HepG2 (cell line): ENCODE results near the gene THPO. TPM values are rescaled to one million over a fixed set of nuclear protein-coding genes. Genes with fewer than 3 reads are reported as not detected.
A peak's percentile ranks its signal among the peaks of the same experiment; 100 is the strongest.

Experiments used
- ATAC-seq: fragments of 200-7000 bp; cut with Tn5 transposase; 3 replicates; pipeline ENCODE4 v1.9.1; 2020; ENCODE audit warnings: mild to moderate bottlenecking, moderate library complexity
- BruUV-seq: library from RNA; stranded (reverse); fragments of 400-500 nt; replicated peaks from 2 replicates; lab custom pipeline; 2021; lab: Mats Ljungman, UMichigan
- CTCF ChIA-PET: fragments of 300-600 bp; formaldehyde crosslinking; extraction: SDS; loops from one replicate; lab custom pipeline; 2021; ENCODE audit warnings: low total read pairs, inconsistent platforms, low intra/inter-chr PET ratio; lab: Yijun Ruan, JAX
- POLR2A ChIA-PET: fragments of 350-600 bp; sonication (Branson Sonifier 250); formaldehyde crosslinking; loops from one replicate; lab custom pipeline; 2020; ENCODE audit warnings: antibody characterized with exemption, inconsistent platforms; lab: Yijun Ruan, JAX
- DNase-seq: peaks from one replicate; pipeline ENCODE4 v3.0.0-alpha.2; 2015; ENCODE audit warnings: low spot score
- FAIRE-seq: peaks from 3 replicates; lab custom pipeline; 2011; peaks lifted over from hg19 to GRCh38; lab: Jason Lieb, UNC
- H2AFZ ChIP-seq: one replicate; pipeline ENCODE4 v1.6.1; 2011; ENCODE audit warnings: low read length, inconsistent platforms
- H3K27ac ChIP-seq: fragments of 300-600 bp; 3 replicates; pipeline ENCODE4 v1.8.0; 2011; ENCODE audit warnings: mixed run types, mild to moderate bottlenecking, mixed read lengths, low read length, inconsistent platforms; ENCODE audit not compliant: insufficient read depth; ENCODE audit errors: extremely low read length
- H3K27me3 ChIP-seq, 2 experiments: fragments of 200-600 bp in 1 of 2; 2 replicates in 1 of 2; 3 replicates in 1 of 2; pipeline versions ENCODE4 v1.6.0 to v1.8.0; 2011; ENCODE audit warnings: low read length in 2 of 2, mild to moderate bottlenecking in 2 of 2, moderate library complexity in 2 of 2, inconsistent platforms in 1 of 2; ENCODE audit not compliant: insufficient read depth in 2 of 2, control insufficient read depth in 1 of 2
- H3K36me3 ChIP-seq, 2 experiments: fragments of 200-600 bp in 1 of 2; replicated peaks in 1 of 2; 2 replicates in 1 of 2; 3 replicates in 1 of 2; pipeline versions ENCODE4 v1.5.1 to v1.8.0; 2011; ENCODE audit warnings: low read length in 2 of 2, inconsistent platforms in 1 of 2; ENCODE audit not compliant: insufficient read depth in 2 of 2, control insufficient read depth in 1 of 2
- H3K4me1 ChIP-seq: 2 replicates; pipeline ENCODE4 v1.5.1; 2012; ENCODE audit warnings: low read length, inconsistent platforms; ENCODE audit not compliant: insufficient read depth
- H3K4me2 ChIP-seq: 2 replicates; pipeline ENCODE4 v1.6.0; 2011; ENCODE audit warnings: low read depth, low read length, inconsistent platforms
- H3K4me3 ChIP-seq, 3 experiments: fragments of 200-600 bp in 1 of 3; sonication (generic), shearing (Covaris generic) in 1 of 3; replicated peaks in 1 of 3; 2 replicates each; pipeline ENCODE4 v1.5.1; 2011 to 2016; ENCODE audit warnings: low read length in 3 of 3, inconsistent platforms in 2 of 3, low read depth in 2 of 3, mild to moderate bottlenecking in 2 of 3, control low read depth in 1 of 3, mixed read lengths in 1 of 3; ENCODE audit not compliant: insufficient read depth in 1 of 3
- H3K79me2 ChIP-seq: one replicate; pipeline ENCODE4 v1.6.1; 2011; ENCODE audit warnings: low read length, inconsistent platforms; ENCODE audit not compliant: insufficient read depth
- H3K9ac ChIP-seq: 2 replicates; pipeline ENCODE4 v1.6.0; 2011; ENCODE audit warnings: mild to moderate bottlenecking, low read depth, low read length, inconsistent platforms; ENCODE audit not compliant: insufficient read depth
- H3K9me3 ChIP-seq: 2 replicates; pipeline ENCODE4 v1.5.1; 2012; ENCODE audit warnings: mild to moderate bottlenecking, low read length
- H4K20me1 ChIP-seq: 2 replicates; pipeline ENCODE4 v1.6.0; 2011; ENCODE audit warnings: inconsistent platforms, mild to moderate bottlenecking, low read length, moderate library complexity; ENCODE audit not compliant: insufficient read depth
- KDM2A ChIP-seq: sonication (generic); formaldehyde crosslinking; IDR thresholded peaks from 2 replicates; pipeline ENCODE4 v1.4.0; 2020; ENCODE audit warnings: low read depth, missing genetic modification reagents, borderline replicate concordance
- MTA1 ChIP-seq: sonication (generic); formaldehyde crosslinking; IDR thresholded peaks from 2 replicates; pipeline ENCODE4 v1.4.0; 2020; ENCODE audit warnings: missing genetic modification reagents, mild to moderate bottlenecking, borderline replicate concordance
- PCBP1 ChIP-seq: fragments of 200-400 bp; formaldehyde crosslinking; IDR thresholded peaks from 2 replicates; pipeline ENCODE4 v1.6.1; 2017; ENCODE audit warnings: mild to moderate bottlenecking, low read depth, low read length, borderline replicate concordance
- SAP130 ChIP-seq: IDR thresholded peaks from 2 replicates; pipeline ENCODE4 v1.6.1; 2016; ENCODE audit warnings: low read depth
- ZNF768 ChIP-seq: sonication (generic); formaldehyde crosslinking; IDR thresholded peaks from 2 replicates; pipeline ENCODE4 v1.4.0; 2020; ENCODE audit warnings: missing genetic modification reagents
- ZNF850 ChIP-seq: sonication (generic); formaldehyde crosslinking; conservative IDR thresholded peaks from 2 replicates; pipeline ENCODE4 v1.9.0; 2021; ENCODE audit warnings: mild to moderate bottlenecking, missing genetic modification reagents
- WGBS: methylation state at CpG from one replicate; pipeline ENCODE4 v1.1.6; 2017; ENCODE audit warnings: low lambda C conversion rate; 5-methylcytosine and 5-hydroxymethylcytosine counted together
- in situ Hi-C: cut with HindIII; loops from 2 replicates; pipeline ENCODE4 v1.10.0; 2017; ENCODE audit warnings: low pct_unique_long_range_greater_than_20kb; ENCODE audit not compliant: extremely low pct_ligation_motif_present
- intact Hi-C: fragments of 100-400 bp; cut with micrococcal nuclease; formaldehyde crosslinking; loops from one replicate; pipeline ENCODE4 v1.10.0; 2022; ENCODE audit not compliant: unreplicated experiment
- polyA plus RNA-seq, 8 experiments: library from polyadenylated mRNA; depleted of rRNA in 3 of 8; stranded (reverse) in 7 of 8; unstranded in 1 of 8; fragments of >200 nt; fragmentation: Illumina TruSeq in 4 of 8; extraction: Trizol in 4 of 8; gene quantifications; 2 replicates each; pipeline versions ENCODE4 v1.2.1 to v1.2.3, GENCODE V29; 2011 to 2016; ENCODE audit warnings: low read depth in 4 of 8, missing spikeins in 1 of 8, mixed read lengths in 1 of 8; ENCODE audit not compliant: insufficient read depth in 1 of 8
- total RNA-seq, 5 experiments: library from RNA; depleted of rRNA; stranded (reverse); fragments of >200 nt; fragmentation: Illumina TruSeq; extraction: Trizol; gene quantifications; 2 replicates each; pipeline ENCODE4 v1.2.3, GENCODE V29; 2016; ENCODE audit warnings: low read depth in 1 of 5
- TF ChIP-seq, protein P1 (sequence below): sonication (generic); formaldehyde crosslinking; IDR thresholded peaks from 2 replicates; pipeline ENCODE4 v1.5.0; 2020; ENCODE audit warnings: mild to moderate bottlenecking, missing genetic modification reagents, borderline replicate concordance
- TF ChIP-seq, protein P2 (sequence below): sonication (generic); formaldehyde crosslinking; IDR thresholded peaks from 2 replicates; pipeline ENCODE4 v1.4.0; 2020; ENCODE audit warnings: missing genetic modification reagents
- TF ChIP-seq, protein P3 (sequence below): sonication (generic); formaldehyde crosslinking; IDR thresholded peaks from 2 replicates; pipeline ENCODE4 v1.5.1; 2020; ENCODE audit warnings: mild to moderate bottlenecking, moderate library complexity, missing genetic modification reagents
- TF ChIP-seq, protein P4 (sequence below): sonication (generic); formaldehyde crosslinking; IDR thresholded peaks from 2 replicates; pipeline ENCODE4 v1.4.0; 2020; ENCODE audit warnings: missing genetic modification reagents

Gene THPO
- total and polyA plus RNA-seq, 2 of the 13 experiments (the other 11 are each of a cell fraction or from before 2014, with no cell fraction given): 2.8 to 4.8 TPM

DNA sequence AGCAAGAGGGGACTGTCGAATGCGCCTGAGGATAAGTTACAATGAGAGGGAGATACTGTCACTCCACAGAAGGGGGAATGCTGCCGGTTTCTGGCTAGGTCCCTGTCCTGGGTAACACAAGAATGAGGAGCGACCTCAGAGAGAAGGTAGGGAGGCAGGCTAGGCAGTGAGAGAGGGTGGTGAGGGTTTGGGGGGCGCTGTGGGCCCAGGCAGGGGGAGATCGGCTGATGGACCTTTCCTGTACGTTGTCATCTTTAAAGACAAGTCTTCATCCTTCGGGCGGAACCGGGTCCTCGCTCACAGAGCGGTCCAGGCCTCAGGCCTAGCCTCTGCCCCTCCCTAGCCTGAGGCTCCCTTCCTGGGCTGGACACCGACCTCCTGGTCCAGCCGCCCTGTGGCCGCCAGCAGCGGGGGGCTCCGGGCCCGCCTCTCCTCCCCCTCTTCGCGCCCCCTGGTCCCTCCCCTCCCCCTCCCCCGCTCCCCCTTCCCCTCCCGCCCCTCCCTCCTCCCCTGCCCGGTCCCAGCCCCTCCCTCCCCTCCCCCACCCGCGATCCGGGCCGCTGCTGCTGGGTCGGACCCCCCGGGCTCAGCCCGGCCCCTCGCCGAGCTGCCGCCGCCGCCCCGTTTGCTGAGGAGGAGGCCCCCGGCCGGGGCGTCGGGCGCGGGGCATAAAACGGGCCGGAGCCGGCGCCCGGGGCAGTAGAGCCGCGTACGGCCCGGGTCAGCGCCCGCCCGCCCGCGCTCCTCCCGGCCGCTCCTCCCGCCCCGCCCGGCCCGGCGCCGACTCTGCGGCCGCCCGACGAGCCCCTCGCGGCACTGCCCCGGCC, 1.6 kb upstream of the THPO start, which contains the start of gene CHRD:
Gene CHRD (plus strand): TSS at position 697 of the 827 bp plus-strand sequence. CDS start 265 bp downstream, outside the sequence.
- intact Hi-C loops: loop anchor here (2.0 kb wide), 1 partner anchor 37 kb away; no protein-coding TSS in a partner anchor
- Histone ChIP-seq H3K4me3 (peak within 1 kb of the TSS; percentile 79 to 90 (median 90)), H3K4me2 (peak within 1 kb of the TSS; percentile 97), H3K4me1 (peaks cover 27% of the 10 kb centered on the region), H2AFZ (no peak within 1 kb of the TSS), H4K20me1 (0 out of 2 replicates have a peak, but pooled peaks cover 3% of the 10 kb centered on the region), H3K79me2 (peaks cover 25% of the 10 kb centered on the region), H3K27me3 (no peaks in the 10 kb centered on the region; a peak in 1 of 5 replicates), H3K27ac (peak within 1 kb of the TSS; percentile 90), H3K9me3 (no peaks in the 10 kb centered on the region), H3K9ac (peak within 1 kb of the TSS; percentile 83), H3K36me3 (peaks cover 10 to 27% of the 10 kb centered on the region in 2 experiments; a peak in 4 of 5 replicates)
- no TSS peak for BruUV-seq
- CTCF ChIA-PET: no interaction called here
- POLR2A ChIA-PET: interaction anchor here (1.0 to 2.2 kb wide), 6 partner anchors 8 to 34 kb away, joined by 4 to 14 read pairs (median 5); partner anchors contain the start of genes CLCN2 and POLR2H
- whole genome bisulfite sequencing: 2% methylated on average over 22 of the region's 71 CpGs
- FAIRE-seq (no peak), ATAC-seq (peak; percentile 51), DNase-seq (no peak)
- in situ Hi-C loops: loop anchor here (10.0 kb wide), 2 partner anchors 85 to 135 kb away; no protein-coding TSS in a partner anchor
- TF ChIP-seq, protein P1, sequence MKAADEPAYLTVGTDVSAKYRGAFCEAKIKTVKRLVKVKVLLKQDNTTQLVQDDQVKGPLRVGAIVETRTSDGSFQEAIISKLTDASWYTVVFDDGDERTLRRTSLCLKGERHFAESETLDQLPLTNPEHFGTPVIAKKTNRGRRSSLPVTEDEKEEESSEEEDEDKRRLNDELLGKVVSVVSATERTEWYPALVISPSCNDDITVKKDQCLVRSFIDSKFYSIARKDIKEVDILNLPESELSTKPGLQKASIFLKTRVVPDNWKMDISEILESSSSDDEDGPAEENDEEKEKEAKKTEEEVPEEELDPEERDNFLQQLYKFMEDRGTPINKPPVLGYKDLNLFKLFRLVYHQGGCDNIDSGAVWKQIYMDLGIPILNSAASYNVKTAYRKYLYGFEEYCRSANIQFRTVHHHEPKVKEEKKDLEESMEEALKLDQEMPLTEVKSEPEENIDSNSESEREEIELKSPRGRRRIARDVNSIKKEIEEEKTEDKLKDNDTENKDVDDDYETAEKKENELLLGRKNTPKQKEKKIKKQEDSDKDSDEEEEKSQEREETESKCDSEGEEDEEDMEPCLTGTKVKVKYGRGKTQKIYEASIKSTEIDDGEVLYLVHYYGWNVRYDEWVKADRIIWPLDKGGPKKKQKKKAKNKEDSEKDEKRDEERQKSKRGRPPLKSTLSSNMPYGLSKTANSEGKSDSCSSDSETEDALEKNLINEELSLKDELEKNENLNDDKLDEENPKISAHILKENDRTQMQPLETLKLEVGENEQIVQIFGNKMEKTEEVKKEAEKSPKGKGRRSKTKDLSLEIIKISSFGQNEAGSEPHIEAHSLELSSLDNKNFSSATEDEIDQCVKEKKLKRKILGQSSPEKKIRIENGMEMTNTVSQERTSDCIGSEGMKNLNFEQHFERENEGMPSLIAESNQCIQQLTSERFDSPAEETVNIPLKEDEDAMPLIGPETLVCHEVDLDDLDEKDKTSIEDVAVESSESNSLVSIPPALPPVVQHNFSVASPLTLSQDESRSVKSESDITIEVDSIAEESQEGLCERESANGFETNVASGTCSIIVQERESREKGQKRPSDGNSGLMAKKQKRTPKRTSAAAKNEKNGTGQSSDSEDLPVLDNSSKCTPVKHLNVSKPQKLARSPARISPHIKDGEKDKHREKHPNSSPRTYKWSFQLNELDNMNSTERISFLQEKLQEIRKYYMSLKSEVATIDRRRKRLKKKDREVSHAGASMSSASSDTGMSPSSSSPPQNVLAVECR (CRISPR knock-in tag): no peak; the same call in 1 of the 2 replicates
- TF ChIP-seq ZNF850 (CRISPR knock-in tag) (no peak), PCBP1 (peak; percentile 96), MTA1 (peak; percentile 6; the same call in 1 of the 2 replicates), ZNF768 (CRISPR knock-in tag) (no peak), SAP130 (CRISPR knock-in tag) (peak; percentile 51; the same call in 1 of the 2 replicates), KDM2A (CRISPR knock-in tag) (peak; percentile 59; the same call in 1 of the 2 replicates)
- TF ChIP-seq, protein P2, sequence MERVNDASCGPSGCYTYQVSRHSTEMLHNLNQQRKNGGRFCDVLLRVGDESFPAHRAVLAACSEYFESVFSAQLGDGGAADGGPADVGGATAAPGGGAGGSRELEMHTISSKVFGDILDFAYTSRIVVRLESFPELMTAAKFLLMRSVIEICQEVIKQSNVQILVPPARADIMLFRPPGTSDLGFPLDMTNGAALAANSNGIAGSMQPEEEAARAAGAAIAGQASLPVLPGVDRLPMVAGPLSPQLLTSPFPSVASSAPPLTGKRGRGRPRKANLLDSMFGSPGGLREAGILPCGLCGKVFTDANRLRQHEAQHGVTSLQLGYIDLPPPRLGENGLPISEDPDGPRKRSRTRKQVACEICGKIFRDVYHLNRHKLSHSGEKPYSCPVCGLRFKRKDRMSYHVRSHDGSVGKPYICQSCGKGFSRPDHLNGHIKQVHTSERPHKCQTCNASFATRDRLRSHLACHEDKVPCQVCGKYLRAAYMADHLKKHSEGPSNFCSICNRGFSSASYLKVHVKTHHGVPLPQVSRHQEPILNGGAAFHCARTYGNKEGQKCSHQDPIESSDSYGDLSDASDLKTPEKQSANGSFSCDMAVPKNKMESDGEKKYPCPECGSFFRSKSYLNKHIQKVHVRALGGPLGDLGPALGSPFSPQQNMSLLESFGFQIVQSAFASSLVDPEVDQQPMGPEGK: peak; percentile 69; the same call in 1 of the 2 replicates
- TF ChIP-seq, protein P3, sequence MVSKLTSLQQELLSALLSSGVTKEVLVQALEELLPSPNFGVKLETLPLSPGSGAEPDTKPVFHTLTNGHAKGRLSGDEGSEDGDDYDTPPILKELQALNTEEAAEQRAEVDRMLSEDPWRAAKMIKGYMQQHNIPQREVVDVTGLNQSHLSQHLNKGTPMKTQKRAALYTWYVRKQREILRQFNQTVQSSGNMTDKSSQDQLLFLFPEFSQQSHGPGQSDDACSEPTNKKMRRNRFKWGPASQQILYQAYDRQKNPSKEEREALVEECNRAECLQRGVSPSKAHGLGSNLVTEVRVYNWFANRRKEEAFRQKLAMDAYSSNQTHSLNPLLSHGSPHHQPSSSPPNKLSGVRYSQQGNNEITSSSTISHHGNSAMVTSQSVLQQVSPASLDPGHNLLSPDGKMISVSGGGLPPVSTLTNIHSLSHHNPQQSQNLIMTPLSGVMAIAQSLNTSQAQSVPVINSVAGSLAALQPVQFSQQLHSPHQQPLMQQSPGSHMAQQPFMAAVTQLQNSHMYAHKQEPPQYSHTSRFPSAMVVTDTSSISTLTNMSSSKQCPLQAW (CRISPR knock-in tag): 0 out of 2 replicates have a peak, but pooled peaks have one; percentile 4
- TF ChIP-seq, protein P4, sequence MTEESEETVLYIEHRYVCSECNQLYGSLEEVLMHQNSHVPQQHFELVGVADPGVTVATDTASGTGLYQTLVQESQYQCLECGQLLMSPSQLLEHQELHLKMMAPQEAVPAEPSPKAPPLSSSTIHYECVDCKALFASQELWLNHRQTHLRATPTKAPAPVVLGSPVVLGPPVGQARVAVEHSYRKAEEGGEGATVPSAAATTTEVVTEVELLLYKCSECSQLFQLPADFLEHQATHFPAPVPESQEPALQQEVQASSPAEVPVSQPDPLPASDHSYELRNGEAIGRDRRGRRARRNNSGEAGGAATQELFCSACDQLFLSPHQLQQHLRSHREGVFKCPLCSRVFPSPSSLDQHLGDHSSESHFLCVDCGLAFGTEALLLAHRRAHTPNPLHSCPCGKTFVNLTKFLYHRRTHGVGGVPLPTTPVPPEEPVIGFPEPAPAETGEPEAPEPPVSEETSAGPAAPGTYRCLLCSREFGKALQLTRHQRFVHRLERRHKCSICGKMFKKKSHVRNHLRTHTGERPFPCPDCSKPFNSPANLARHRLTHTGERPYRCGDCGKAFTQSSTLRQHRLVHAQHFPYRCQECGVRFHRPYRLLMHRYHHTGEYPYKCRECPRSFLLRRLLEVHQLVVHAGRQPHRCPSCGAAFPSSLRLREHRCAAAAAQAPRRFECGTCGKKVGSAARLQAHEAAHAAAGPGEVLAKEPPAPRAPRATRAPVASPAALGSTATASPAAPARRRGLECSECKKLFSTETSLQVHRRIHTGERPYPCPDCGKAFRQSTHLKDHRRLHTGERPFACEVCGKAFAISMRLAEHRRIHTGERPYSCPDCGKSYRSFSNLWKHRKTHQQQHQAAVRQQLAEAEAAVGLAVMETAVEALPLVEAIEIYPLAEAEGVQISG (CRISPR knock-in tag): peak; percentile 48; the same call in 1 of the 2 replicates
